Esophagus squamous epithelium (tissue), 4 donors: ENCODE results near the gene PPL.

Experiments used
- POLR2A ChIP-seq, 4 donors: fragments of 450-650 bp; IDR thresholded peaks; one replicate each; pipeline ENCODE4 v1.6.1; 2017; ENCODE audit warnings: antibody characterized with exemption in 4 of 4, mild to moderate bottlenecking in 4 of 4, moderate library complexity in 3 of 4
- TF ChIP-seq, protein P1 (sequence below), 6 experiments: fragments of 450-650 bp in 4 of 6; fragments of 200-600 bp in 2 of 6; sonication (generic) in 2 of 6; IDR thresholded peaks; one replicate each; pipeline ENCODE4 v1.5.1; 2016 to 2019; ENCODE audit warnings: antibody characterized with exemption in 6 of 6, mild to moderate bottlenecking in 4 of 6, moderate library complexity in 4 of 6

DNA sequence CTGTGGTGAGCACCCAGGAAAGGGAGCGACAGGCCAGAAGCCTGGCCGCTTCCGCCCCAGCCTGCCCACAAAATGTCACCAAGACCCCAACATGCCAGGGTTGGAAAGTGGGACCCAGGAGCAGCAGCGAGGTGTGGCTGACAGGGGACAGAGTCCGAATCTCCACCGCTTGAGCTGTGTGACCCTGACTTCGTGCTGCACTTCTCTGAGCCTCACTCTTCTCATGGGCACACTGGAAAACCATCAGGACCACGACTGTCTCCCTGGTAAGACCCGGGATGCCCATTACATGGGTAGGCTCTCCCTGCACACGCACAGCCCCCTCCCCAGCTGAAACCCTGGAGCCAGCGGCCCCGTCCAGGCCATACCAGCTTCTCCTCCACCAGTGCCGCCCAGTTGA, 34.9 kb downstream of the PPL start:
- TF ChIP-seq, protein P1, sequence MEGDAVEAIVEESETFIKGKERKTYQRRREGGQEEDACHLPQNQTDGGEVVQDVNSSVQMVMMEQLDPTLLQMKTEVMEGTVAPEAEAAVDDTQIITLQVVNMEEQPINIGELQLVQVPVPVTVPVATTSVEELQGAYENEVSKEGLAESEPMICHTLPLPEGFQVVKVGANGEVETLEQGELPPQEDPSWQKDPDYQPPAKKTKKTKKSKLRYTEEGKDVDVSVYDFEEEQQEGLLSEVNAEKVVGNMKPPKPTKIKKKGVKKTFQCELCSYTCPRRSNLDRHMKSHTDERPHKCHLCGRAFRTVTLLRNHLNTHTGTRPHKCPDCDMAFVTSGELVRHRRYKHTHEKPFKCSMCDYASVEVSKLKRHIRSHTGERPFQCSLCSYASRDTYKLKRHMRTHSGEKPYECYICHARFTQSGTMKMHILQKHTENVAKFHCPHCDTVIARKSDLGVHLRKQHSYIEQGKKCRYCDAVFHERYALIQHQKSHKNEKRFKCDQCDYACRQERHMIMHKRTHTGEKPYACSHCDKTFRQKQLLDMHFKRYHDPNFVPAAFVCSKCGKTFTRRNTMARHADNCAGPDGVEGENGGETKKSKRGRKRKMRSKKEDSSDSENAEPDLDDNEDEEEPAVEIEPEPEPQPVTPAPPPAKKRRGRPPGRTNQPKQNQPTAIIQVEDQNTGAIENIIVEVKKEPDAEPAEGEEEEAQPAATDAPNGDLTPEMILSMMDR (IDR thresholded peaks at IDR 0.05), result no peak
- TF ChIP-seq POLR2A (IDR thresholded peaks at IDR 0.05), result no peak
